Activated CD4-positive, alpha-beta T cell treated with anti-CD3 and anti-CD28 coated beads, Interleukin-2, amount 10 ng/mL, durations not matched to agents 24 days and 14 days (primary cell): Measurements from ENCODE around the gene KRT3. TPM values are rescaled to one million over a fixed set of nuclear protein-coding genes. Genes with fewer than 3 reads are reported as not detected.

Experiments
- total RNA-seq: library from RNA; stranded (reverse); gene quantifications from 2 replicates; pipeline ENCODE4 v1.2.3, GENCODE V29; 2022

KRT3 gene
- total RNA-seq, 1 donor from 2014 or later: 0.14 TPM

Other genes starting within 250 kb of the KRT3 start
- not detected in 2 replicates for gene KRT71, start 243.0 kb downstream of the KRT3 start, total RNA-seq
- gene KRT74, start 222.3 kb downstream of the KRT3 start, total RNA-seq: not detected in 2 replicates
- gene KRT72, start 194.7 kb downstream of the KRT3 start, total RNA-seq: 0.09 TPM in 1 of 2 replicates, not detected in the other
- 0.09 TPM in 1 of 2 replicates, not detected in the other for gene KRT73, start 177.6 kb downstream of the KRT3 start, total RNA-seq
- not detected in 2 replicates for gene KRT2, start 143.9 kb downstream of the KRT3 start, total RNA-seq
- not detected in 2 replicates for gene KRT1, start 115.7 kb downstream of the KRT3 start, total RNA-seq
- gene KRT77, start 92.6 kb downstream of the KRT3 start, total RNA-seq: not detected in 2 replicates
- gene KRT76, start 18.8 kb downstream of the KRT3 start, total RNA-seq: not detected in 2 replicates
- not detected in 2 replicates for gene KRT4, start 18.0 kb upstream of the KRT3 start, total RNA-seq
- gene KRT79, start 38.2 kb upstream of the KRT3 start, total RNA-seq: 0.33 TPM in 1 of 2 replicates, not detected in the other
- not detected in 2 replicates for gene KRT78, start 52.9 kb upstream of the KRT3 start, total RNA-seq
- 0.51 TPM in 1 of 2 replicates, not detected in the other for gene KRT8, start 109.0 kb upstream of the KRT3 start, total RNA-seq
- gene KRT18, start 153.0 kb upstream of the KRT3 start, total RNA-seq: 2.4 and 2.7 TPM in 2 replicates
- gene EIF4B, start 210.3 kb upstream of the KRT3 start, total RNA-seq: 500 and 521 TPM in 2 replicates